Measurements from ENCODE around the gene HS2ST1.

HS2ST1 gene

DNA sequence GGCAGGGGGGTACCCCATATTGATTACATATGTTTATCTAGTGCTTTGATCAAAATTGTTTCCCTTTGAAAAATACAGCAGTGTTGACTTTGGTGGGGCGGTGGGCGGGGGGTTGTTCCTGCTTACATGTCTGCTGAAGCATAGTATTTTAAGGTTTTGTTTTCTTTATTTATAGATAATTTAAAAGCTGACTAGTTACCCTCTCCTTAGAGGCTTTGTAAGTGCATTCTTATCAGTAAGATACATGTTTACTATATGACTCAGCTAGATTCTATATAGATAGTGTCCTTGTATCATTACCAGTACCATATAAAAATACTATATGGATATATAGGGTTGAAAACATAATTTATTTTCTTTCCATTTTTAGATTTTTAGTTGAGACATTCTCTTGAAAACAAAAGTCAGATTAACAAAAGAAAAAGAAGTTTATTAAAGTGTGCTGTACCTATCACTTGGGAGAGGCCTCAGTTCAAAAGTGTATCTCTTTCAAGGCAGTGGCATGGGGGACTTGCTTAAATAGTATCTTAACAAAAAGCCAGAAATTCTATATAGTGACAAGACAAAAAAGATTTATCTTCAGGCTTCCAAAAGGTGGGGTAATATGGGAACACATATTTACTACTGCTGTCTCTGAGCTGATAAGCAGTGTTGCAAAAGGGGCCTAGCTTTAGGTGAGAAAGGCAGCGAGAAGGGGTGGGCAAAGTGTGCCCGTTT is 79.0 kb downstream of the HS2ST1 start (continued):
- TF ChIP-seq HOXC10 (CRISPR knock-in tag; IDR thresholded peaks at IDR 0.05) (no peak), ZNF48 (tag by site-specific recombination; IDR thresholded peaks at IDR 0.05) (no peak), SCRT2 (tag by site-specific recombination; IDR thresholded peaks at IDR 0.05) (no peak), KLF7 (tag by site-specific recombination; IDR thresholded peaks at IDR 0.05; ENCODE audit: borderline replicate concordance) (no peak), ZNF23 (tag by site-specific recombination; IDR thresholded peaks at IDR 0.05; ENCODE audit: borderline replicate concordance) (no peak), BCL11A (tag by site-specific recombination; IDR thresholded peaks at IDR 0.05; ENCODE audit: low read depth) (no peak), ZNF169 (tag by site-specific recombination; IDR thresholded peaks at IDR 0.05) (no peak), FEZF1 (tag by site-specific recombination; IDR thresholded peaks at IDR 0.05) (0 out of 2 replicates have a peak, but pooled peaks have one; percentile 18), ZNF776 (tag by site-specific recombination; IDR thresholded peaks at IDR 0.05; ENCODE audit: borderline replicate concordance) (no peak), HOXD13 (CRISPR knock-in tag; IDR thresholded peaks at IDR 0.05; ENCODE audit: borderline replicate concordance) (no peak), TCF7L2 (IDR thresholded peaks at IDR 0.05; ENCODE audit: borderline replicate concordance, low read depth, low read length) (peak; percentile 95), SALL2 (tag by site-specific recombination; IDR thresholded peaks at IDR 0.05; ENCODE audit: borderline replicate concordance) (no peak), ZNF530 (tag by site-specific recombination; IDR thresholded peaks at IDR 0.05; ENCODE audit: low read depth) (no peak), ZBTB8A (tag by site-specific recombination; IDR thresholded peaks at IDR 0.05) (no peak), KLF10 (tag by site-specific recombination; IDR thresholded peaks at IDR 0.05) (no peak), KLF8 (tag by site-specific recombination; IDR thresholded peaks at IDR 0.05) (peak; percentile 51), ZNF239 (tag by site-specific recombination; IDR thresholded peaks at IDR 0.05) (no peak), ZNF433 (tag by site-specific recombination; IDR thresholded peaks at IDR 0.05; ENCODE audit: low read depth) (no peak), ZNF366 (tag by site-specific recombination; conservative IDR thresholded peaks at IDR 0.05) (peak; percentile 63), ZNF76 (tag by site-specific recombination; IDR thresholded peaks at IDR 0.05; ENCODE audit: borderline replicate concordance, low read depth) (no peak)
- TF ChIP-seq, protein P1, sequence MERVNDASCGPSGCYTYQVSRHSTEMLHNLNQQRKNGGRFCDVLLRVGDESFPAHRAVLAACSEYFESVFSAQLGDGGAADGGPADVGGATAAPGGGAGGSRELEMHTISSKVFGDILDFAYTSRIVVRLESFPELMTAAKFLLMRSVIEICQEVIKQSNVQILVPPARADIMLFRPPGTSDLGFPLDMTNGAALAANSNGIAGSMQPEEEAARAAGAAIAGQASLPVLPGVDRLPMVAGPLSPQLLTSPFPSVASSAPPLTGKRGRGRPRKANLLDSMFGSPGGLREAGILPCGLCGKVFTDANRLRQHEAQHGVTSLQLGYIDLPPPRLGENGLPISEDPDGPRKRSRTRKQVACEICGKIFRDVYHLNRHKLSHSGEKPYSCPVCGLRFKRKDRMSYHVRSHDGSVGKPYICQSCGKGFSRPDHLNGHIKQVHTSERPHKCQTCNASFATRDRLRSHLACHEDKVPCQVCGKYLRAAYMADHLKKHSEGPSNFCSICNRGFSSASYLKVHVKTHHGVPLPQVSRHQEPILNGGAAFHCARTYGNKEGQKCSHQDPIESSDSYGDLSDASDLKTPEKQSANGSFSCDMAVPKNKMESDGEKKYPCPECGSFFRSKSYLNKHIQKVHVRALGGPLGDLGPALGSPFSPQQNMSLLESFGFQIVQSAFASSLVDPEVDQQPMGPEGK (tag by site-specific recombination; IDR thresholded peaks at IDR 0.05) = peak; percentile 21; the same call in 1 of the 2 replicates
- TF ChIP-seq, protein P2, sequence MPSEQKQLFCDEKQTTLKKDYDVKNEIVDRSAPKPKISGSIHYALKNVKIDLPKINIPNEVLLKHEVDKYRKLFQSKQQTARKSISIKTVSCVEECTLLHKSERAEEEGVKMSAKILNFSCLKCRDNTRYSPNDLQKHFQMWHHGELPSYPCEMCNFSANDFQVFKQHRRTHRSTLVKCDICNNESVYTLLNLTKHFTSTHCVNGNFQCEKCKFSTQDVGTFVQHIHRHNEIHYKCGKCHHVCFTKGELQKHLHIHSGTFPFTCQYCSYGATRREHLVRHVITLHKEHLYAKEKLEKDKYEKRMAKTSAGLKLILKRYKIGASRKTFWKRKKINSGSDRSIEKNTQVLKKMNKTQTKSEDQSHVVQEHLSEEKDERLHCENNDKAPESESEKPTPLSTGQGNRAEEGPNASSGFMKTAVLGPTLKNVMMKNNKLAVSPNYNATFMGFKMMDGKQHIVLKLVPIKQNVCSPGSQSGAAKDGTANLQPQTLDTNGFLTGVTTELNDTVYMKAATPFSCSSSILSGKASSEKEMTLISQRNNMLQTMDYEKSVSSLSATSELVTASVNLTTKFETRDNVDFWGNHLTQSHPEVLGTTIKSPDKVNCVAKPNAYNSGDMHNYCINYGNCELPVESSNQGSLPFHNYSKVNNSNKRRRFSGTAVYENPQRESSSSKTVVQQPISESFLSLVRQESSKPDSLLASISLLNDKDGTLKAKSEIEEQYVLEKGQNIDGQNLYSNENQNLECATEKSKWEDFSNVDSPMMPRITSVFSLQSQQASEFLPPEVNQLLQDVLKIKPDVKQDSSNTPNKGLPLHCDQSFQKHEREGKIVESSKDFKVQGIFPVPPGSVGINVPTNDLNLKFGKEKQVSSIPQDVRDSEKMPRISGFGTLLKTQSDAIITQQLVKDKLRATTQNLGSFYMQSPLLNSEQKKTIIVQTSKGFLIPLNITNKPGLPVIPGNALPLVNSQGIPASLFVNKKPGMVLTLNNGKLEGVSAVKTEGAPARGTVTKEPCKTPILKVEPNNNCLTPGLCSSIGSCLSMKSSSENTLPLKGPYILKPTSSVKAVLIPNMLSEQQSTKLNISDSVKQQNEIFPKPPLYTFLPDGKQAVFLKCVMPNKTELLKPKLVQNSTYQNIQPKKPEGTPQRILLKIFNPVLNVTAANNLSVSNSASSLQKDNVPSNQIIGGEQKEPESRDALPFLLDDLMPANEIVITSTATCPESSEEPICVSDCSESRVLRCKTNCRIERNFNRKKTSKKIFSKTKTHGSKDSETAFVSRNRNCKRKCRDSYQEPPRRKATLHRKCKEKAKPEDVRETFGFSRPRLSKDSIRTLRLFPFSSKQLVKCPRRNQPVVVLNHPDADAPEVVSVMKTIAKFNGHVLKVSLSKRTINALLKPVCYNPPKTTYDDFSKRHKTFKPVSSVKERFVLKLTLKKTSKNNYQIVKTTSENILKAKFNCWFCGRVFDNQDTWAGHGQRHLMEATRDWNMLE (tag by site-specific recombination; conservative IDR thresholded peaks at IDR 0.05; ENCODE audit: low read depth) = no peak
- TF ChIP-seq, protein P3, sequence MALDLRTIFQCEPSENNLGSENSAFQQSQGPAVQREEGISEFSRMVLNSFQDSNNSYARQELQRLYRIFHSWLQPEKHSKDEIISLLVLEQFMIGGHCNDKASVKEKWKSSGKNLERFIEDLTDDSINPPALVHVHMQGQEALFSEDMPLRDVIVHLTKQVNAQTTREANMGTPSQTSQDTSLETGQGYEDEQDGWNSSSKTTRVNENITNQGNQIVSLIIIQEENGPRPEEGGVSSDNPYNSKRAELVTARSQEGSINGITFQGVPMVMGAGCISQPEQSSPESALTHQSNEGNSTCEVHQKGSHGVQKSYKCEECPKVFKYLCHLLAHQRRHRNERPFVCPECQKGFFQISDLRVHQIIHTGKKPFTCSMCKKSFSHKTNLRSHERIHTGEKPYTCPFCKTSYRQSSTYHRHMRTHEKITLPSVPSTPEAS (tag by site-specific recombination; IDR thresholded peaks at IDR 0.05) = no peak
- TF ChIP-seq, protein P4, sequence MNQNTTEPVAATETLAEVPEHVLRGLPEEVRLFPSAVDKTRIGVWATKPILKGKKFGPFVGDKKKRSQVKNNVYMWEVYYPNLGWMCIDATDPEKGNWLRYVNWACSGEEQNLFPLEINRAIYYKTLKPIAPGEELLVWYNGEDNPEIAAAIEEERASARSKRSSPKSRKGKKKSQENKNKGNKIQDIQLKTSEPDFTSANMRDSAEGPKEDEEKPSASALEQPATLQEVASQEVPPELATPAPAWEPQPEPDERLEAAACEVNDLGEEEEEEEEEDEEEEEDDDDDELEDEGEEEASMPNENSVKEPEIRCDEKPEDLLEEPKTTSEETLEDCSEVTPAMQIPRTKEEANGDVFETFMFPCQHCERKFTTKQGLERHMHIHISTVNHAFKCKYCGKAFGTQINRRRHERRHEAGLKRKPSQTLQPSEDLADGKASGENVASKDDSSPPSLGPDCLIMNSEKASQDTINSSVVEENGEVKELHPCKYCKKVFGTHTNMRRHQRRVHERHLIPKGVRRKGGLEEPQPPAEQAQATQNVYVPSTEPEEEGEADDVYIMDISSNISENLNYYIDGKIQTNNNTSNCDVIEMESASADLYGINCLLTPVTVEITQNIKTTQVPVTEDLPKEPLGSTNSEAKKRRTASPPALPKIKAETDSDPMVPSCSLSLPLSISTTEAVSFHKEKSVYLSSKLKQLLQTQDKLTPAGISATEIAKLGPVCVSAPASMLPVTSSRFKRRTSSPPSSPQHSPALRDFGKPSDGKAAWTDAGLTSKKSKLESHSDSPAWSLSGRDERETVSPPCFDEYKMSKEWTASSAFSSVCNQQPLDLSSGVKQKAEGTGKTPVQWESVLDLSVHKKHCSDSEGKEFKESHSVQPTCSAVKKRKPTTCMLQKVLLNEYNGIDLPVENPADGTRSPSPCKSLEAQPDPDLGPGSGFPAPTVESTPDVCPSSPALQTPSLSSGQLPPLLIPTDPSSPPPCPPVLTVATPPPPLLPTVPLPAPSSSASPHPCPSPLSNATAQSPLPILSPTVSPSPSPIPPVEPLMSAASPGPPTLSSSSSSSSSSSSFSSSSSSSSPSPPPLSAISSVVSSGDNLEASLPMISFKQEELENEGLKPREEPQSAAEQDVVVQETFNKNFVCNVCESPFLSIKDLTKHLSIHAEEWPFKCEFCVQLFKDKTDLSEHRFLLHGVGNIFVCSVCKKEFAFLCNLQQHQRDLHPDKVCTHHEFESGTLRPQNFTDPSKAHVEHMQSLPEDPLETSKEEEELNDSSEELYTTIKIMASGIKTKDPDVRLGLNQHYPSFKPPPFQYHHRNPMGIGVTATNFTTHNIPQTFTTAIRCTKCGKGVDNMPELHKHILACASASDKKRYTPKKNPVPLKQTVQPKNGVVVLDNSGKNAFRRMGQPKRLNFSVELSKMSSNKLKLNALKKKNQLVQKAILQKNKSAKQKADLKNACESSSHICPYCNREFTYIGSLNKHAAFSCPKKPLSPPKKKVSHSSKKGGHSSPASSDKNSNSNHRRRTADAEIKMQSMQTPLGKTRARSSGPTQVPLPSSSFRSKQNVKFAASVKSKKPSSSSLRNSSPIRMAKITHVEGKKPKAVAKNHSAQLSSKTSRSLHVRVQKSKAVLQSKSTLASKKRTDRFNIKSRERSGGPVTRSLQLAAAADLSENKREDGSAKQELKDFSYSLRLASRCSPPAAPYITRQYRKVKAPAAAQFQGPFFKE (tag by site-specific recombination; IDR thresholded peaks at IDR 0.05; ENCODE audit: borderline replicate concordance) = no peak
- TF ChIP-seq, protein P5, sequence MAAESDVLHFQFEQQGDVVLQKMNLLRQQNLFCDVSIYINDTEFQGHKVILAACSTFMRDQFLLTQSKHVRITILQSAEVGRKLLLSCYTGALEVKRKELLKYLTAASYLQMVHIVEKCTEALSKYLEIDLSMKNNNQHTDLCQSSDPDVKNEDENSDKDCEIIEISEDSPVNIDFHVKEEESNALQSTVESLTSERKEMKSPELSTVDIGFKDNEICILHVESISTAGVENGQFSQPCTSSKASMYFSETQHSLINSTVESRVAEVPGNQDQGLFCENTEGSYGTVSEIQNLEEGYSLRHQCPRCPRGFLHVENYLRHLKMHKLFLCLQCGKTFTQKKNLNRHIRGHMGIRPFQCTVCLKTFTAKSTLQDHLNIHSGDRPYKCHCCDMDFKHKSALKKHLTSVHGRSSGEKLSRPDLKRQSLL (tag by site-specific recombination; IDR thresholded peaks at IDR 0.05) = no peak
